MM.1S (cell line): ENCODE data around the gene SPHK2.

Experiments used
- CTCF ChIP-seq: fragments of 300-600 bp; sonication (generic); IDR thresholded peaks from 2 replicates; pipeline ENCODE4 v1.5.1; 2016; ENCODE audit warnings: antibody characterized with exemption, low read length, mixed read lengths
- EZH2phosphoT487 ChIP-seq: fragments of 300-600 bp; sonication (generic); IDR thresholded peaks from 2 replicates; pipeline ENCODE4 v1.6.1; 2018; ENCODE audit warnings: antibody characterized with exemption, low read length

GRCh38 chr19:48595833-48596232 lies 23.5 kb upstream of the SPHK2 start:
- TF ChIP-seq CTCF: no peak
- no peak for TF ChIP-seq EZH2phosphoT487
